GM19324 (cell line): ENCODE measurements around the gene IL33.

Experiments
- ATAC-seq: cut with Tn5 transposase; IDR thresholded peaks from one replicate; pipeline ENCODE4 v1.9.1; 2021; ENCODE audit warnings: mild to moderate bottlenecking, moderate library complexity; ENCODE audit not compliant: unreplicated experiment, low FRiP score

Gene IL33

GRCh38 chr9:6216002-6216401 lies 395 bp downstream of the IL33 start:
- no peak for ATAC-seq

- no peak for ATAC-seq
Measured at GRCh38 chr9:6216951-6217350, 1.3 kb downstream of the IL33 start.

GRCh38 chr9:6218099-6218502 lies 2.5 kb downstream of the IL33 start:
- ATAC-seq: no peak

- ATAC-seq: no peak
Measured at GRCh38 chr9:6219040-6219439, 3.4 kb downstream of the IL33 start.

GRCh38 chr9:6219981-6220380 lies 4.4 kb downstream of the IL33 start:
- ATAC-seq: no peak

- ATAC-seq: no peak
Measured at GRCh38 chr9:6224393-6225154, 9.0 kb downstream of the IL33 start.

GRCh38 chr9:6226696-6227095 lies 11.1 kb downstream of the IL33 start:
- ATAC-seq: no peak

GRCh38 chr9:6229186-6229585 lies 13.6 kb downstream of the IL33 start:
- no peak for ATAC-seq

- ATAC-seq: no peak
Measured at GRCh38 chr9:6229619-6230018, 14.0 kb downstream of the IL33 start.

GRCh38 chr9:6230037-6230780 lies 14.6 kb downstream of the IL33 start:
- ATAC-seq: no peak

GRCh38 chr9:6232336-6232945 lies 16.8 kb downstream of the IL33 start:
- no peak for ATAC-seq

GRCh38 chr9:6234014-6234413 lies 18.4 kb downstream of the IL33 start:
- ATAC-seq: no peak

GRCh38 chr9:6237267-6237666 lies 21.7 kb downstream of the IL33 start:
- no peak for ATAC-seq

GRCh38 chr9:6239048-6239461 lies 23.4 kb downstream of the IL33 start:
- no peak for ATAC-seq

GRCh38 chr9:6239694-6240093 lies 24.1 kb downstream of the IL33 start:
- no peak for ATAC-seq

GRCh38 chr9:6243746-6244145 lies 28.1 kb downstream of the IL33 start:
- ATAC-seq: peak; percentile 64

- ATAC-seq: no peak
Measured at GRCh38 chr9:6247266-6247665, 31.7 kb downstream of the IL33 start.

- ATAC-seq: no peak
Measured at GRCh38 chr9:6268826-6269397, 53.3 kb downstream of the IL33 start.

GRCh38 chr9:6270896-6271295 lies 55.3 kb downstream of the IL33 start:
- no peak for ATAC-seq

- ATAC-seq: no peak
Measured at GRCh38 chr9:6271508-6272228, 56.1 kb downstream of the IL33 start.

GRCh38 chr9:6272229-6272598 lies 56.6 kb downstream of the IL33 start:
- ATAC-seq: no peak
